Upper lobe of left lung (tissue), 6 donors: ENCODE measurements around the gene TMEM116. TPM values are rescaled to one million over a fixed set of nuclear protein-coding genes. Genes with fewer than 3 reads are reported as not detected.
"Not testable (repeated sequence)": the region's sequence is repeated elsewhere in the genome, so short reads cannot be mapped to it uniquely, and the experiment has no call there.

Experiments used
- ATAC-seq, 2 donors: fragments of 200-7000 bp; cut with Tn5 transposase; one replicate each; pipeline ENCODE4 v1.9.1; 2022; ENCODE audit warnings: mild to moderate bottlenecking in 2 of 2, moderate library complexity in 2 of 2; ENCODE audit not compliant: low FRiP score in 2 of 2
- DNase-seq, 2 donors: peaks; one replicate each; pipeline ENCODE4 v3.0.0-alpha.2; 2019 to 2020
- H3K27ac ChIP-seq, 4 donors: fragments of 200-600 bp; sonication (generic); one replicate each; pipeline ENCODE4 v1.5.1; 2016 to 2019
- H3K27me3 ChIP-seq, 4 donors: fragments of 200-600 bp; sonication (generic); one replicate each; pipeline ENCODE4 v1.5.1; 2017 to 2019
- H3K36me3 ChIP-seq, 4 donors: fragments of 200-600 bp; sonication (generic); one replicate each; pipeline ENCODE4 v1.5.1; 2016 to 2019
- H3K4me1 ChIP-seq, 4 donors: fragments of 200-600 bp; sonication (generic); one replicate each; pipeline ENCODE4 v1.5.1; 2018 to 2019
- H3K4me3 ChIP-seq, 4 donors: fragments of 200-600 bp; sonication (generic); one replicate each; pipeline ENCODE4 v1.5.1; 2017 to 2019; ENCODE audit warnings: mild to moderate bottlenecking in 2 of 4, moderate library complexity in 1 of 4
- H3K9me3 ChIP-seq, 4 donors: fragments of 200-600 bp; sonication (generic); one replicate each; pipeline ENCODE4 v1.5.1; 2018 to 2019
- EP300 ChIP-seq, 4 donors: sonication (generic); formaldehyde crosslinking; IDR thresholded peaks; one replicate each; pipeline ENCODE4 v1.5.1; 2017; ENCODE audit warnings: antibody characterized with exemption in 4 of 4, control low read depth in 2 of 4
- POLR2A ChIP-seq, 4 donors: fragments of 450-650 bp; IDR thresholded peaks; one replicate each; pipeline ENCODE4 v1.5.1; 2016 to 2017; ENCODE audit warnings: antibody characterized with exemption in 4 of 4, mild to moderate bottlenecking in 2 of 4
- POLR2AphosphoS5 ChIP-seq, 2 donors: sonication (generic); formaldehyde crosslinking; IDR thresholded peaks; one replicate each; pipeline ENCODE4 v1.5.1; 2017; ENCODE audit warnings: antibody characterized with exemption in 2 of 2
- WGBS, 2 donors: methylation state at CpG; one replicate each; pipeline ENCODE4 v1.1.5; 2017 to 2018; 5-methylcytosine and 5-hydroxymethylcytosine counted together
- total RNA-seq, 6 donors: library from RNA; depleted of rRNA in 4 of 6; stranded (reverse); fragments of >200 nt in 4 of 6; gene quantifications; one replicate each; pipeline versions ENCODE4 v1.1.0 to v1.2.1, GENCODE V29; 2016 to 2021
- TF ChIP-seq, protein P1 (sequence below), 6 experiments: fragments of 450-650 bp in 4 of 6; fragments of 200-600 bp in 2 of 6; sonication (generic) in 2 of 6; IDR thresholded peaks; one replicate each; pipeline ENCODE4 v1.5.1; 2016 to 2019; ENCODE audit warnings: antibody characterized with exemption in 6 of 6
- donor health status: DM: no; HTN: no; CAD: no; lungs with moderate emphysema.
- donor health status: DM: no; HTN: yes; CAD: no; lungs with severe emphysema.

Gene TMEM116
- total RNA-seq, 6 donors from 2014 or later = 14.8 to 41.9 (median 21.2) TPM

DNA sequence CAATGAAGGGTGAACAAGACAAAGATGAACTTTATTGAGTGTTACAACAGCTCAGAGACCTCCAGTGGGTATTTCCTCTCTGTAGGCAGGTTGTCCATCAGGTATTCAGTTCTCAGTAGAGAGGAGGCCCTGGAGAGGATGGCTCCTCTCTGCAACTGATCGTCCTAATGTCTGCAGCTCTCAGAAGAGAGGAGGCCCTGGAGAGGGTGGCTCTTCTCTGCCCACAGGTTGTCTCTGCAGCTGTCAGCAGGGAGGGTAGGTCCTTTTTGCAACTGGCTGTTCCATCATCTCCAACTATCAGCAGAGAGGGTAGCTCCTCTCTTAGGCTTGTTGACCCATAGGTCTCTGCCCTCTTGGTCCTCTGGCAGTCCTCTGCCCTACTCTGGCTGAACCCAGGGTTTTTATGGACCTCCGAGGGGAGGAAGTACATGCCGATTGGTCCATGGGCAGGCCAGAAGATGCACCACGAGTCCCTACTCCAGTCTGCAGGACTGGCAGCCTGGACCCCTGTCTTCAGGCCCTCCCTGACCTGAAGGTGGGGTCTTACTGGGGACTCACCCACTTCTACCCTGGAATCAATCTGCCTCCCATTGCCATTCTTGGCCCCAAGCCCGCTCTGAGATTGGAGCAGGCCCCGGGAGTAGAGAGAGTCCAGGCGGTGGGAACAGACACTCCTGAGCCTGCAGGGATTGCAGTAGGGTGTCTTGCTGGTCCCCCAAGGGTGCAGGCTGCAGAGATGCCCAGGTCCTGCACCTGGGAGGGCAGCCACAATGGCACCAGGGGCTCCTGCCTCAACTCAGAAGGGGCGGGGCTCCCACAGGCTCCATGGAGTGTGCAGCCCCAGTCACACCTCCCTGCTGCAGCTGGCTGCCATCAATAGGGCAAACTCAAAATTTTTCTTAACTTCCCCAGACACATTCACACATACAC lies 2.3 kb downstream of the TMEM116 start:
- H3K4me3 ChIP-seq = no peak overlapping the region
- H3K4me1 ChIP-seq = peaks cover 23 to 39% (median 30%) of the 10 kb centered on the region in 4 donors
- DNase-seq (peak in 1 of 2 donors; percentile 38), ATAC-seq (no peak)
- TF ChIP-seq POLR2AphosphoS5 (IDR thresholded peaks at IDR 0.05) = no peak
- no peak for TF ChIP-seq EP300 (IDR thresholded peaks at IDR 0.05)
- no peak for TF ChIP-seq POLR2A (IDR thresholded peaks at IDR 0.05)
- no peaks in the 10 kb centered on the region for H3K9me3 ChIP-seq
- H3K36me3 ChIP-seq = no peaks in the 10 kb centered on the region
- H3K27me3 ChIP-seq = no peaks in the 10 kb centered on the region
- no peak overlapping the region for H3K27ac ChIP-seq
- 90 to 96% methylated on average over 3 to 8 of the region's 8 CpGs for WGBS, 2 donors

DNA sequence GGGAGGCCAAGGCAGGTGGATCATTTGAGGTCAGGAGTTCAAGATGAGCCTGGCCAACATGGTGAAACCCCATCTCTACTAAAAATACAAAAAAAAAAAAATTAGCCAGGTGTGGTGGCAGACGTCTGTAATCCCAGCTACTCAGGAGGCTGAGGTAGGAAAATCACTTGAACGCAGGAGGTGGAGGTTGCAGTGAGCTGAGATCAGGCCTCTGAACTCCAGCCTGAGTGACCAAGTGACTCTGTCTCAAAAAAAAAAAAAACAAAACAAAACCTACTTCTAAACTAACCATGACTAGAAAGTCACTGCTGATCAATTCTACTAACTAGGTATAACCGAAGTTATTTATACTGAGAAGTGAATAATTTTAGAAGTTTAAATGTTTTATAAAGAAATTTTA lies 3.4 kb downstream of the TMEM116 start:
- WGBS, 2 donors = 68 to 81% methylated on average over 3 of the region's 3 CpGs
- not testable (repeated sequence) for H3K27ac ChIP-seq, ATAC-seq, H3K4me3 ChIP-seq, H3K36me3 ChIP-seq, DNase-seq, H3K27me3 ChIP-seq, H3K9me3 ChIP-seq
- peaks cover 15 to 28% (median 24%) of the 10 kb centered on the region in 4 donors for H3K4me1 ChIP-seq

DNA sequence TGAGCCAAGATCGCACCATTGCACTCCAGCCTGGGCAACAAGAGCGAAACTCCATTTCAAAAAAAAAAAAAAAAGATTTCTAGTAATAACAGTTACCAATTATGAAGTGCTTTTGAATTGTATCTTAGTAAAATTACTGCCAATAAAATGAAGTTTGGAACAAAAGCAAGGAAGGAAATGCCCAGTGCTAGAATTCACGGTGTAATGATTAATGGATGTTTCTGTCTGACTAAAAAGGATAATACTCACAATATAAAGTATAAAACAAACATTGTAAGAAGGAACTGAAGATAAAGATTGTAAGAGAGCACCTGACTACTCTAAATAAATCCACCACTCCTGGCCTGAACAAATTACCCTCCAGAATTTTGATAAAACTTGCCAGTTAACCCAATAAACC lies 4.0 kb downstream of the TMEM116 start:
- Histone ChIP-seq H3K9me3 (no peaks in the 10 kb centered on the region), H3K4me3 (no peak overlapping the region), H3K27me3 (no peaks in the 10 kb centered on the region), H3K36me3 (no peaks in the 10 kb centered on the region), H3K27ac (no peak overlapping the region), H3K4me1 (peaks cover 10 to 21% (median 19%) of the 10 kb centered on the region in 4 donors)
- no peak for TF ChIP-seq POLR2AphosphoS5 (IDR thresholded peaks at IDR 0.05)
- TF ChIP-seq POLR2A (IDR thresholded peaks at IDR 0.05) = no peak
- TF ChIP-seq, protein P1, sequence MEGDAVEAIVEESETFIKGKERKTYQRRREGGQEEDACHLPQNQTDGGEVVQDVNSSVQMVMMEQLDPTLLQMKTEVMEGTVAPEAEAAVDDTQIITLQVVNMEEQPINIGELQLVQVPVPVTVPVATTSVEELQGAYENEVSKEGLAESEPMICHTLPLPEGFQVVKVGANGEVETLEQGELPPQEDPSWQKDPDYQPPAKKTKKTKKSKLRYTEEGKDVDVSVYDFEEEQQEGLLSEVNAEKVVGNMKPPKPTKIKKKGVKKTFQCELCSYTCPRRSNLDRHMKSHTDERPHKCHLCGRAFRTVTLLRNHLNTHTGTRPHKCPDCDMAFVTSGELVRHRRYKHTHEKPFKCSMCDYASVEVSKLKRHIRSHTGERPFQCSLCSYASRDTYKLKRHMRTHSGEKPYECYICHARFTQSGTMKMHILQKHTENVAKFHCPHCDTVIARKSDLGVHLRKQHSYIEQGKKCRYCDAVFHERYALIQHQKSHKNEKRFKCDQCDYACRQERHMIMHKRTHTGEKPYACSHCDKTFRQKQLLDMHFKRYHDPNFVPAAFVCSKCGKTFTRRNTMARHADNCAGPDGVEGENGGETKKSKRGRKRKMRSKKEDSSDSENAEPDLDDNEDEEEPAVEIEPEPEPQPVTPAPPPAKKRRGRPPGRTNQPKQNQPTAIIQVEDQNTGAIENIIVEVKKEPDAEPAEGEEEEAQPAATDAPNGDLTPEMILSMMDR (IDR thresholded peaks at IDR 0.05) = no peak
- TF ChIP-seq EP300 (IDR thresholded peaks at IDR 0.05) = no peak
- WGBS, 2 donors = 52 to 59% methylated on average over 3 of the region's 3 CpGs
- DNase-seq (no peak), ATAC-seq (no peak)

DNA sequence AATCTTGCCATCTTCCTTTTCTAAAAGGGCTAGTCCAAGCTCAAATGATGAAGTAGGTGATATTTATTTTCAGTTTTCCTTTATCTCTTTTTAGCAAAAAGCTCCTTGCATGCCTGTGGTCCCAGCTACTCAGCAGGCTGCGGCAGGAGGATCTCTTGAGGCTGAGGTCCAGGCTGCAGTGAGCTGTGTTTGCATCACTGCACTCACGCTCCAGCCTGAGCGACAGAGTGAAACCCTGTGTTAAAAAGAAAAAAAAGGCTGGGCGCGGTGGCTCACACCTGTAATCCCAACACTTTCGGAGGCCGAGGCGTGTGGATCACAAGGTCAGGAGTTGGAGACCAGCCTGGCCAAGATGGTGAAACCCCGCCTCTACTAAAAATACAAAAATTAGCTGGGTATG lies 5.0 kb downstream of the TMEM116 start:
- 54 to 82% methylated on average over 9 of the region's 9 CpGs for WGBS, 2 donors
- Histone ChIP-seq H3K4me3 (no peak overlapping the region), H3K36me3 (no peaks in the 10 kb centered on the region), H3K4me1 (peaks cover 10 to 21% (median 19%) of the 10 kb centered on the region in 4 donors), H3K27me3 (no peaks in the 10 kb centered on the region), H3K27ac (no peak overlapping the region), H3K9me3 (no peaks in the 10 kb centered on the region)
- TF ChIP-seq, protein P1 (IDR thresholded peaks at IDR 0.05) = no peak
- no peak for TF ChIP-seq POLR2AphosphoS5 (IDR thresholded peaks at IDR 0.05)
- TF ChIP-seq POLR2A (IDR thresholded peaks at IDR 0.05) = no peak
- no peak for TF ChIP-seq EP300 (IDR thresholded peaks at IDR 0.05)
- DNase-seq = peak in 1 of 2 donors; percentile 49
- ATAC-seq = no peak

DNA sequence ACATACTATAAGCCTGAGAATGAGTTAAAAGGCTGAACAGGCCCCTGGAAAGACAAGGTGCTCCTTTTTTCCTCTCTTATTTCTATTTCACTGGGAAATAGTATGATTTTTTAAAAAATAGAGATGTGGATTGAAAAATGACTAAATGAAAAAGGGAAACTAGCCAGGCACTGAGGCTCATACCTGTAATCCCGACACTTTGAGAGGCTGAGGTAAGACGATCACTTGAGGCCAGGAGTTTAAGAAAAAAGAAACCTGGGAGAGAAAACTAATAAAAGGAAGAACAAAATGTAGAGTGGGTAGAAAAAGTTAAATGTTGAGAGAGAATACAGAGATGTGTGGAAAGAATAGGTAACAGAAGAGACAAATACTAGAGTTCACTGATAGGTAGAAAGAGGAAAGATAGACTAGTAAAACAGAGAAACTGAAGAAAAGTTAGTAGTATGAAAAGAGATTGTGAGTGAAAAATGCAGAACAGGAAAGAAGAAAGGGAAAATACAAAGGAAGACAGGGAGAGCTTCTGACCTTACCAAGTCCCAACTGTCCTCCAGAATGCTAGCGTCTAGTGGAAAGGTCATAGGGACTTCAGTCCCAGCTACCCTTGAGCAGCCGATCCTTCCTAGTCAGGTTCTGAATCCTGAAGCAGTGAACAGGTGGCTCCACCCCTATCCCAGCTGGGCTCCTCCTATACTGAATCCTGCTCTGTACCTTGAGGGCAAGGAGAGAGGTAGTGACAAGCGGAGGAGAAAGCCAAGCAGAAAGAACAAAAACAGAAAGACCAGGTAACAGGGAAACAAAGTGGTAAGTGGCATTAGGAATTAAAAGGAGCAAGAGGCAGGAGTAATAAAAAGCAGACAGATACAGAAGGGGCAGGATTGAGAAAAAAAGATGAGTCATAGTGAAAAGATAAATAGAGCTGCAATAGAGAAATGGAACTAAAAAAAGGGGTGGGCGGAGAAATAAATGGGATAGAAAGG lies 7.3 kb downstream of the TMEM116 start:
- peak; percentile 61 to 88 for ATAC-seq
- DNase-seq = peak in 1 of 2 donors; percentile 85
- WGBS, 2 donors = 69 to 70% methylated on average over 6 of the region's 6 CpGs
- Histone ChIP-seq H3K27ac (peak overlapping the region; percentile 13 to 73 (median 40)), H3K27me3 (no peaks in the 10 kb centered on the region), H3K9me3 (no peaks in the 10 kb centered on the region), H3K4me1 (peaks cover 0 to 20% (median 4%) of the 10 kb centered on the region in 4 donors), H3K36me3 (no peaks in the 10 kb centered on the region), H3K4me3 (peak overlapping the region; percentile 10 to 41 (median 23))
- TF ChIP-seq, protein P1 (IDR thresholded peaks at IDR 0.05) = no peak
- TF ChIP-seq POLR2A (IDR thresholded peaks at IDR 0.05) (peak in 1 of 4 donors; percentile 70), EP300 (IDR thresholded peaks at IDR 0.05) (no peak), POLR2AphosphoS5 (IDR thresholded peaks at IDR 0.05) (peak in 1 of 2 donors; percentile 50)
